GM12878 (cell line): ENCODE data around the gene GRIK2. TPM values are rescaled to one million over a fixed set of nuclear protein-coding genes. Genes with fewer than 3 reads are reported as not detected.

Source experiments
- ATAC-seq: fragments of 200-7000 bp; cut with Tn5 transposase; 3 replicates; pipeline ENCODE4 v1.9.1; 2020; ENCODE audit warnings: mild to moderate bottlenecking, moderate library complexity
- BruUV-seq: library from RNA; stranded (reverse); fragments of 400-500 nt; replicated peaks from 2 replicates; lab custom pipeline; 2021; lab: Mats Ljungman, UMichigan
- CTCF ChIA-PET: fragments of 300-600 bp; sonication (Branson Sonifier 250); formaldehyde crosslinking; extraction: SDS; loops from one replicate; lab custom pipeline; 2021; ENCODE audit warnings: inconsistent platforms; lab: Yijun Ruan, JAX
- POLR2A ChIA-PET: fragments of 350-600 bp; formaldehyde crosslinking; extraction: SDS; loops from one replicate; lab custom pipeline; 2021; ENCODE audit warnings: inconsistent platforms; lab: Charles Lee
- RAD21 ChIA-PET: fragments of 300-600 bp; sonication (Branson Sonifier 250); formaldehyde crosslinking; loops from one replicate; lab custom pipeline; 2023; ENCODE audit warnings: antibody characterized with exemption; ENCODE audit not compliant: unreplicated experiment; lab: Charles Lee
- SMC1A ChIA-PET: fragments of 300-600 bp; sonication (Branson Sonifier 250); formaldehyde crosslinking; loops from one replicate; lab custom pipeline; 2023; ENCODE audit not compliant: unreplicated experiment, uncharacterized antibody; lab: Charles Lee
- DNase-seq: peaks from one replicate; pipeline ENCODE4 v3.0.0-alpha.2; 2011; ENCODE audit warnings: low read depth, low spot score
- FAIRE-seq: peaks from 3 replicates; lab custom pipeline; 2011; peaks lifted over from hg19 to GRCh38; lab: Jason Lieb, UNC
- H2AFZ ChIP-seq: 2 replicates; pipeline ENCODE4 v1.6.0; 2011; ENCODE audit warnings: low read depth, low read length, control low read depth; ENCODE audit not compliant: control insufficient read depth
- H3K27ac ChIP-seq: 2 replicates; pipeline ENCODE4 v1.5.1; 2011; ENCODE audit warnings: control low read depth; ENCODE audit not compliant: control insufficient read depth, insufficient read depth
- H3K27me3 ChIP-seq, 2 experiments: replicated peaks in 1 of 2; 2 replicates each; pipeline versions ENCODE4 v1.6.0 to v1.6.1; 2011; ENCODE audit warnings: low read length in 1 of 2; ENCODE audit not compliant: control insufficient read depth in 2 of 2, insufficient read depth in 2 of 2
- H3K36me3 ChIP-seq, 2 experiments: 2 replicates each; pipeline ENCODE4 v1.5.1; 2011; ENCODE audit warnings: low read length in 1 of 2; ENCODE audit not compliant: control insufficient read depth in 2 of 2, insufficient read depth in 2 of 2
- H3K4me1 ChIP-seq: 2 replicates; pipeline ENCODE4 v1.6.1; 2011; ENCODE audit warnings: mild to moderate bottlenecking, low read length, moderate library complexity, mixed read lengths; ENCODE audit not compliant: control insufficient read depth, insufficient read depth
- H3K4me2 ChIP-seq: 2 replicates; pipeline ENCODE4 v1.6.0; 2011; ENCODE audit warnings: control low read depth; ENCODE audit not compliant: control insufficient read depth, insufficient read depth
- H3K4me3 ChIP-seq: fragments of 200-600 bp; sonication (generic); 2 replicates; pipeline ENCODE4 v1.5.1; 2016
- H3K79me2 ChIP-seq: 2 replicates; pipeline ENCODE4 v1.6.0; 2011; ENCODE audit warnings: low read length; ENCODE audit not compliant: control insufficient read depth, insufficient read depth
- H3K9ac ChIP-seq: 2 replicates; pipeline ENCODE4 v1.8.0; 2011; ENCODE audit warnings: low read length, control low read depth, mixed read lengths; ENCODE audit not compliant: control insufficient read depth, insufficient read depth
- H3K9me3 ChIP-seq: replicated peaks from 3 replicates; pipeline ENCODE4 v1.5.1; 2011; ENCODE audit warnings: mild to moderate bottlenecking, low read length; ENCODE audit not compliant: control insufficient read depth, insufficient read depth
- H4K20me1 ChIP-seq: 2 replicates; pipeline ENCODE4 v1.6.0; 2011; ENCODE audit not compliant: control insufficient read depth, insufficient read depth
- HCFC1 ChIP-seq: fragments of 150-350 bp; IDR thresholded peaks from 2 replicates; pipeline ENCODE4 v1.6.1; 2014; ENCODE audit warnings: low read length
- WGBS: methylation state at CpG from one replicate; pipeline ENCODE4 v1.1.6; 2016; ENCODE audit warnings: low lambda C conversion rate; ENCODE audit not compliant: insufficient replicate concordance, insufficient coverage; ENCODE audit errors: missing lambda C conversion rate; 5-methylcytosine and 5-hydroxymethylcytosine counted together
- in situ Hi-C: fragments of 300-500 bp; cut with MboI; formaldehyde crosslinking; loops from 9 replicates; pipeline ENCODE4 v1.14.3; 2018; ENCODE audit warnings: mixed read lengths
- intact Hi-C: fragments of 100-400 bp; cut with micrococcal nuclease; formaldehyde crosslinking; loops from one replicate; pipeline ENCODE4 v1.14.2; 2022; ENCODE audit not compliant: unreplicated experiment
- polyA plus RNA-seq, 11 experiments: library from polyadenylated mRNA; depleted of rRNA in 4 of 11; unstranded in 6 of 11; stranded (reverse) in 5 of 11; fragments of >200 nt; fragmentation: Nextera tagmentation in 4 of 11; fragmentation: Illumina TruSeq in 1 of 11; extraction: Ambion mirVana in 4 of 11; extraction: Trizol in 1 of 11; gene quantifications; 1 replicate in 1 of 11; 2 replicates in 10 of 11; pipeline versions ENCODE4 v1.2.1 to v1.2.3, GENCODE V29; 2011 to 2016; ENCODE audit warnings: inconsistent platforms in 2 of 11, missing spikeins in 2 of 11, low read depth in 1 of 11
- total RNA-seq, 4 experiments: library from RNA; depleted of rRNA in 3 of 4; stranded (reverse); fragments of >200 nt in 3 of 4; fragmentation: Illumina TruSeq in 1 of 4; extraction: Trizol in 1 of 4; gene quantifications; 2 replicates each; pipeline versions ENCODE4 v1.2.1 to v1.2.3, GENCODE V29; 2013 to 2021
- TF ChIP-seq, protein P1 (sequence below): fragments of 150-350 bp; IDR thresholded peaks from 2 replicates; pipeline ENCODE4 v1.6.1; 2014; ENCODE audit warnings: mild to moderate bottlenecking, low read depth, low read length
- TF ChIP-seq, protein P2 (sequence below): fragments of 450-650 bp; IDR thresholded peaks from 2 replicates; pipeline ENCODE4 v1.6.1; 2017; ENCODE audit warnings: antibody characterized with exemption, mild to moderate bottlenecking, moderate library complexity
- TF ChIP-seq, protein P3 (sequence below), 3 experiments: IDR thresholded peaks in 2 of 3; conservative IDR thresholded peaks in 1 of 3; 2 replicates each; pipeline ENCODE4 v1.5.1; 2011; ENCODE audit warnings: low read depth in 3 of 3, low read length in 3 of 3, mild to moderate bottlenecking in 3 of 3, control low read depth in 2 of 3, moderate library complexity in 2 of 3, inconsistent platforms in 1 of 3, mixed read lengths in 1 of 3; ENCODE audit not compliant: control insufficient read depth in 2 of 3, insufficient read depth in 1 of 3; ENCODE audit errors: extremely low read depth in 1 of 3

GRIK2 gene
- total and polyA plus RNA-seq, 10 of the 15 experiments (the other 5 are each of a cell fraction or from before 2014, with no cell fraction given) = not detected

GRCh38 chr6:101502818-101503217, 109.3 kb downstream of the GRIK2 start:
- Histone ChIP-seq H3K79me2 (no peaks in the 10 kb centered on the region), H3K27me3 (no peaks in the 10 kb centered on the region), H3K9me3 (no peaks in the 10 kb centered on the region), H3K4me2 (no peak overlapping the region), H4K20me1 (no peaks in the 10 kb centered on the region), H3K36me3 (no peaks in the 10 kb centered on the region), H3K27ac (no peak overlapping the region)
- ChIA-PET POLR2A (no interaction called here), RAD21 (no interaction called here), CTCF (no interaction called here), SMC1A (no interaction called here)
- intact Hi-C loops (no loop called here), in situ Hi-C loops (no loop called here)
- FAIRE-seq (no peak), DNase-seq (no peak)
- no TSS peak for BruUV-seq
- TF ChIP-seq, protein P1, sequence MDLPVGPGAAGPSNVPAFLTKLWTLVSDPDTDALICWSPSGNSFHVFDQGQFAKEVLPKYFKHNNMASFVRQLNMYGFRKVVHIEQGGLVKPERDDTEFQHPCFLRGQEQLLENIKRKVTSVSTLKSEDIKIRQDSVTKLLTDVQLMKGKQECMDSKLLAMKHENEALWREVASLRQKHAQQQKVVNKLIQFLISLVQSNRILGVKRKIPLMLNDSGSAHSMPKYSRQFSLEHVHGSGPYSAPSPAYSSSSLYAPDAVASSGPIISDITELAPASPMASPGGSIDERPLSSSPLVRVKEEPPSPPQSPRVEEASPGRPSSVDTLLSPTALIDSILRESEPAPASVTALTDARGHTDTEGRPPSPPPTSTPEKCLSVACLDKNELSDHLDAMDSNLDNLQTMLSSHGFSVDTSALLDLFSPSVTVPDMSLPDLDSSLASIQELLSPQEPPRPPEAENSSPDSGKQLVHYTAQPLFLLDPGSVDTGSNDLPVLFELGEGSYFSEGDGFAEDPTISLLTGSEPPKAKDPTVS = no peak
- TF ChIP-seq HCFC1 = no peak
- TF ChIP-seq, protein P2, sequence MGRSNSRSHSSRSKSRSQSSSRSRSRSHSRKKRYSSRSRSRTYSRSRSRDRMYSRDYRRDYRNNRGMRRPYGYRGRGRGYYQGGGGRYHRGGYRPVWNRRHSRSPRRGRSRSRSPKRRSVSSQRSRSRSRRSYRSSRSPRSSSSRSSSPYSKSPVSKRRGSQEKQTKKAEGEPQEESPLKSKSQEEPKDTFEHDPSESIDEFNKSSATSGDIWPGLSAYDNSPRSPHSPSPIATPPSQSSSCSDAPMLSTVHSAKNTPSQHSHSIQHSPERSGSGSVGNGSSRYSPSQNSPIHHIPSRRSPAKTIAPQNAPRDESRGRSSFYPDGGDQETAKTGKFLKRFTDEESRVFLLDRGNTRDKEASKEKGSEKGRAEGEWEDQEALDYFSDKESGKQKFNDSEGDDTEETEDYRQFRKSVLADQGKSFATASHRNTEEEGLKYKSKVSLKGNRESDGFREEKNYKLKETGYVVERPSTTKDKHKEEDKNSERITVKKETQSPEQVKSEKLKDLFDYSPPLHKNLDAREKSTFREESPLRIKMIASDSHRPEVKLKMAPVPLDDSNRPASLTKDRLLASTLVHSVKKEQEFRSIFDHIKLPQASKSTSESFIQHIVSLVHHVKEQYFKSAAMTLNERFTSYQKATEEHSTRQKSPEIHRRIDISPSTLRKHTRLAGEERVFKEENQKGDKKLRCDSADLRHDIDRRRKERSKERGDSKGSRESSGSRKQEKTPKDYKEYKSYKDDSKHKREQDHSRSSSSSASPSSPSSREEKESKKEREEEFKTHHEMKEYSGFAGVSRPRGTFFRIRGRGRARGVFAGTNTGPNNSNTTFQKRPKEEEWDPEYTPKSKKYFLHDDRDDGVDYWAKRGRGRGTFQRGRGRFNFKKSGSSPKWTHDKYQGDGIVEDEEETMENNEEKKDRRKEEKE = no peak
- TF ChIP-seq, protein P3, sequence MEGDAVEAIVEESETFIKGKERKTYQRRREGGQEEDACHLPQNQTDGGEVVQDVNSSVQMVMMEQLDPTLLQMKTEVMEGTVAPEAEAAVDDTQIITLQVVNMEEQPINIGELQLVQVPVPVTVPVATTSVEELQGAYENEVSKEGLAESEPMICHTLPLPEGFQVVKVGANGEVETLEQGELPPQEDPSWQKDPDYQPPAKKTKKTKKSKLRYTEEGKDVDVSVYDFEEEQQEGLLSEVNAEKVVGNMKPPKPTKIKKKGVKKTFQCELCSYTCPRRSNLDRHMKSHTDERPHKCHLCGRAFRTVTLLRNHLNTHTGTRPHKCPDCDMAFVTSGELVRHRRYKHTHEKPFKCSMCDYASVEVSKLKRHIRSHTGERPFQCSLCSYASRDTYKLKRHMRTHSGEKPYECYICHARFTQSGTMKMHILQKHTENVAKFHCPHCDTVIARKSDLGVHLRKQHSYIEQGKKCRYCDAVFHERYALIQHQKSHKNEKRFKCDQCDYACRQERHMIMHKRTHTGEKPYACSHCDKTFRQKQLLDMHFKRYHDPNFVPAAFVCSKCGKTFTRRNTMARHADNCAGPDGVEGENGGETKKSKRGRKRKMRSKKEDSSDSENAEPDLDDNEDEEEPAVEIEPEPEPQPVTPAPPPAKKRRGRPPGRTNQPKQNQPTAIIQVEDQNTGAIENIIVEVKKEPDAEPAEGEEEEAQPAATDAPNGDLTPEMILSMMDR (IDR thresholded peaks at IDR 0.05 in 2 of 3, conservative IDR thresholded peaks at IDR 0.05 in 1 of 3; ENCODE audit: control insufficient read depth in 2 of 3, extremely low read depth in 1 of 3, insufficient read depth in 1 of 3, low read depth in 3 of 3, low read length in 3 of 3) = no peak
- TF ChIP-seq, all 136 proteins: peak for 0
- no peak overlapping the region for H3K4me3 ChIP-seq
- H3K9ac ChIP-seq = no peak overlapping the region
- no peaks in the 10 kb centered on the region for H3K4me1 ChIP-seq
- ATAC-seq = no peak
- no peak overlapping the region for H2AFZ ChIP-seq
- WGBS = 0% methylated on average over 1 of the region's 1 CpG
